Measurements from ENCODE around the gene KCNS1. TPM values are rescaled to one million over a fixed set of nuclear protein-coding genes. Genes with fewer than 3 reads are reported as not detected.
A peak's percentile ranks its signal among the peaks of the same experiment; 100 is the strongest.

KCNS1 gene
- total and polyA plus RNA-seq, 11 donors = 0.07 to 0.38 (median 0.14) TPM; not detected in 8

DNA sequence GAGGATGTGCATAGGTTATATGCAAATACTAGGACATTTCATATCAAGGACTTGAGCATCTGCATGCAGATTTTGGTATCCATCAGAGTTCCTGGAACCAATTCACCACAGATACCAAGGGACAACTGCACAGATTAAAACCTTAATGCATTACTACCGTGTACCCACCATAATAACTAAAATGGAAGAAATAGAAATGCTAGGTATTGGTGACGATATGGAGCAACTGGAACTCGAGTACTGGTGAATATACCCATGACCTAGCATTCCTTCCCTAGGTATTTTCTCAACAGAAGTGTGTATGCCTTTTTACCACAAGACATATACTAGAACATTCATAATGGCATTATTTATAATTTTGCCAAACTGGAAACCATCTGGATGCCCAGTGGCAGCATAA, 18.5 kb downstream of the KCNS1 start:
- ATAC-seq (no peak), DNase-seq (no peak)
- TF ChIP-seq, protein P1, sequence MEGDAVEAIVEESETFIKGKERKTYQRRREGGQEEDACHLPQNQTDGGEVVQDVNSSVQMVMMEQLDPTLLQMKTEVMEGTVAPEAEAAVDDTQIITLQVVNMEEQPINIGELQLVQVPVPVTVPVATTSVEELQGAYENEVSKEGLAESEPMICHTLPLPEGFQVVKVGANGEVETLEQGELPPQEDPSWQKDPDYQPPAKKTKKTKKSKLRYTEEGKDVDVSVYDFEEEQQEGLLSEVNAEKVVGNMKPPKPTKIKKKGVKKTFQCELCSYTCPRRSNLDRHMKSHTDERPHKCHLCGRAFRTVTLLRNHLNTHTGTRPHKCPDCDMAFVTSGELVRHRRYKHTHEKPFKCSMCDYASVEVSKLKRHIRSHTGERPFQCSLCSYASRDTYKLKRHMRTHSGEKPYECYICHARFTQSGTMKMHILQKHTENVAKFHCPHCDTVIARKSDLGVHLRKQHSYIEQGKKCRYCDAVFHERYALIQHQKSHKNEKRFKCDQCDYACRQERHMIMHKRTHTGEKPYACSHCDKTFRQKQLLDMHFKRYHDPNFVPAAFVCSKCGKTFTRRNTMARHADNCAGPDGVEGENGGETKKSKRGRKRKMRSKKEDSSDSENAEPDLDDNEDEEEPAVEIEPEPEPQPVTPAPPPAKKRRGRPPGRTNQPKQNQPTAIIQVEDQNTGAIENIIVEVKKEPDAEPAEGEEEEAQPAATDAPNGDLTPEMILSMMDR (IDR thresholded peaks at IDR 0.05) = no peak
- TF ChIP-seq POLR2A (IDR thresholded peaks at IDR 0.05) = no peak
- intact Hi-C loops (cut with DNase I) = no loop called here
- Histone ChIP-seq H3K9me3 (peaks cover 0 to 17% (median 2%) of the 10 kb centered on the region in 12 donors), H3K4me1 (no peaks in the 10 kb centered on the region), H3K4me3 (no peak overlapping the region), H3K27ac (no peak overlapping the region), H3K36me3 (peaks cover 0 to 54% (median 42%) of the 10 kb centered on the region in 9 donors), H3K27me3 (no peaks in the 10 kb centered on the region)
- 96 to 99% (median 98%) methylated on average over 3 of the region's 3 CpGs for whole genome bisulfite sequencing, 4 donors

DNA sequence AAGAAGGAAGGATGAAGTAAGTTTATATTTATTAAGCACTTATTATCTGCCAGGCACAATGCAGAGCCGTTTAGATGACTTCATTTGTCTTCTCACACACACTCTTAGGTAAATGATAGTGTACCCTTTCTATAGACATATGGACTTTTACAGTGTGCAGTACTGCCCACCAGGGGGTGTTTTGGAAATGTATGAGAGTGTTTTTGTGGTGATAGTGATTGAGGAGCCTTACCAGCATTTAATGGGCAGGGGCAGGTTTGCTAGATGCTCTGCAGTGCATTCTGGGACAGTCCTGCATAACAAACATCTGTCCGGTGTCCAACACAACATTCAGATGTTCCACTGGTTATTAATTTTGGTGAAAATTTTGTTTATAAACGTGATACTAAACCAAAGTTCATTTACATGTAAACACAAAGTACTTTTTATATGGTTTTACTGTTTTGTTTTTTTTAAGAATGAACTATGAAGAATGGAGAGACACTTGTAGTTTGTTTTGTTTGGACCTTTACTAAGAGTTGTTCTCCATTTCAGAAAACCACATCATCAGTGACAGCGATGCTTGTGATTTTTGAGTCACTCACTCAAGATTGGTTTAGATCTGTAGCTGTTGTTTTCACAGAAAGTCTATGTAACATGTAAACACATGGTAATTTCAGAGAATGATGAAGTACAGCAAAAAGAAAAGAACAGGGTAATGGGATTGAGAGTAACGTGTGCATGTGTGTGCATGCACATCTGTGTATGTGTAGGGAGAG, 19.9 kb downstream of the KCNS1 start:
- no peak overlapping the region for H3K4me3 ChIP-seq
- WGBS, 4 donors = 85 to 87% (median 87%) methylated on average over 5 of the region's 5 CpGs
- H3K36me3 ChIP-seq = peaks cover 0 to 68% (median 56%) of the 10 kb centered on the region in 9 donors
- no peak for TF ChIP-seq POLR2A (IDR thresholded peaks at IDR 0.05)
- TF ChIP-seq, protein P1 (IDR thresholded peaks at IDR 0.05) = peak in 2 of 12 donors; percentile 11 to 17
- intact Hi-C loops (cut with DNase I) = no loop called here
- no peaks in the 10 kb centered on the region for H3K4me1 ChIP-seq
- H3K27ac ChIP-seq = no peak overlapping the region
- ATAC-seq (no peak), DNase-seq (no peak)
- H3K27me3 ChIP-seq = no peaks in the 10 kb centered on the region
- peaks cover 0 to 17% (median 2%) of the 10 kb centered on the region in 12 donors for H3K9me3 ChIP-seq

DNA sequence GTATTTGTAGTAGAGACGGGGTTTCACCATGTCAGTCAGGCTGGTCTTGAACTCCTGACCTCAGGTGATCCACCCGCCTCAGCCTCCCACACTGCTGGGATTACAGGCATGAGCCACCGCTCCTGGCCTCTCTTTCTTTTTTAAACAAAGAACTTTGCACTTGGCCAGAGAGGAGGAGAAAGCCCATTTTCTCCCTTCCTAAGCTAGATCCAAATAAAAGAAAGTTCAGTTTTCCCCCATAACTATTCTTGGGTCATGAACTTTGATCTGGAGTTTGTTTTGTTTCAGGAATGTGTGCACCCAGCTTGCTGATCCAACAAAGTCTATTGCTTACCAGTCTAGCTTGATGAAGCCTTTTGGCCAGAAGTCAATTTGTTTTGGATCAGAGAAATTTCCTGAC, 23.4 kb downstream of the KCNS1 start:
- peaks cover 0 to 9% (median 0%) of the 10 kb centered on the region in 12 donors for H3K9me3 ChIP-seq
- H3K27me3 ChIP-seq = no peaks in the 10 kb centered on the region
- 92 to 96% (median 94%) methylated on average over 3 of the region's 3 CpGs for WGBS, 4 donors
- intact Hi-C loops (cut with DNase I) = no loop called here
- peaks cover 0 to 97% (median 70%) of the 10 kb centered on the region in 9 donors for H3K36me3 ChIP-seq
- no peak for TF ChIP-seq POLR2A (IDR thresholded peaks at IDR 0.05)
- TF ChIP-seq, protein P1 (IDR thresholded peaks at IDR 0.05) = no peak
- no peak overlapping the region for H3K4me3 ChIP-seq
- H3K27ac ChIP-seq = no peak overlapping the region
- DNase-seq (no peak), ATAC-seq (no peak)
- H3K4me1 ChIP-seq = no peaks in the 10 kb centered on the region

DNA sequence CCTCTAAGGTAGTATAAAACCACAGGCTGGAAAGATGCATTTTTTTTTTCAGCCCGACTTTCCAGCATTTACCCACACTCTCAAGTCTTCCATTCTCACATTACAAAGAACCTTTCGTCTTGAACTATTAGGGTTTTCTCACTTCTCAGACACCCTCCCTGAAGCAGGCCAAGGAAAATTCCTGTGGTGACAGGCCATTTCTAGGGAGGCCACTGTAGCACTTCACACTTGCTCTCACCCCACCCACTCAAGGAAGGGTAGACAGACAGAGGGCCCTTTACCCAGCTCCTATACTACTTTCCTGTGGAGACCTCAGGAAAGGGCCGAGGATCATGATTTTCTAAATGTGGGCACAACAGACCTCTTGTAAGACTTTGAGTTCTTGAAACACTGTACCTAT, 27.7 kb downstream of the KCNS1 start:
- no peak for TF ChIP-seq POLR2A (IDR thresholded peaks at IDR 0.05)
- TF ChIP-seq, protein P1 (IDR thresholded peaks at IDR 0.05) = no peak
- 90 to 96% (median 95%) methylated on average over 3 of the region's 3 CpGs for WGBS, 4 donors

More for the DNA sequence above, 27.7 kb downstream of the KCNS1 start:
- Histone ChIP-seq H3K4me1 (no peaks in the 10 kb centered on the region), H3K4me3 (no peak overlapping the region), H3K9me3 (no peaks in the 10 kb centered on the region), H3K27me3 (no peaks in the 10 kb centered on the region), H3K36me3 (peaks cover 0 to 70% (median 36%) of the 10 kb centered on the region in 9 donors), H3K27ac (no peak overlapping the region)
- intact Hi-C loops (cut with DNase I) = no loop called here
- no peak for ATAC-seq
- no peak for DNase-seq

Measured in heart left ventricle (tissue), 16 donors.